Ectodermal cell (in vitro differentiated cells): Measurements from ENCODE around the gene ITIH1.

Source experiments
- H3K27ac ChIP-seq: 2 replicates; pipeline ENCODE4 v1.7.0; 2013; ENCODE audit warnings: mild to moderate bottlenecking, low read depth, low read length; ENCODE audit not compliant: insufficient read depth, poor library complexity, severe bottlenecking
- H3K27me3 ChIP-seq: 2 replicates; pipeline ENCODE4 v1.7.0; 2013; ENCODE audit warnings: mild to moderate bottlenecking, low read length; ENCODE audit not compliant: insufficient read depth, control insufficient read depth, poor library complexity, severe bottlenecking
- H3K36me3 ChIP-seq: one replicate; pipeline ENCODE4 v1.7.0; 2013; ENCODE audit warnings: low read length; ENCODE audit not compliant: control insufficient read depth, insufficient read depth
- H3K4me1 ChIP-seq: one replicate; pipeline ENCODE4 v1.7.0; 2013; ENCODE audit warnings: low read length; ENCODE audit not compliant: control insufficient read depth, insufficient read depth
- H3K4me3 ChIP-seq: 2 replicates; pipeline ENCODE4 v1.7.0; 2013; ENCODE audit warnings: low read depth, low read length, control low read depth; ENCODE audit not compliant: insufficient read depth
- H3K9me3 ChIP-seq: 2 replicates; pipeline ENCODE4 v1.7.0; 2013; ENCODE audit warnings: mild to moderate bottlenecking, low read length, moderate library complexity; ENCODE audit not compliant: control insufficient read depth
- WGBS, 2 experiments: methylation state at CpG; one replicate each; pipeline ENCODE4 v1.1.7; 2013; ENCODE audit warnings: missing lambda C conversion rate in 2 of 2; 5-methylcytosine and 5-hydroxymethylcytosine counted together

The ITIH1 gene

DNA sequence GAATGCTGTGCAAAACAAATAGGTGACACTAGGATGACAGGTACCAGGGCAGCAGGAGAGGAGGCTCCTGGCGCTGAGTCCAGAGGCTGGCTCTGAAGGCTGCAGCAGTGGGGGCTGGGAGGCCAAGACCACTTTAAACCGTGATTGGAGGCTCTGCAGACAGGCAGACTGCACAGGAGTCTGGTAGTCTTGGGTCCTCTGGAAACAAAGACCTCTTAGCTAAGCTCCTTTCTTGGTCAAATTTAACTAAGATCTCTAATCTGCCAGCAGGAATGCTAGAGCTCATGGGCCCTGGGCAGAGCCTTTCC, 61.8 kb downstream of the ITIH1 start:
- H3K4me1 ChIP-seq: peaks cover 42% of the 10 kb centered on the region
- no peak overlapping the region for H3K4me3 ChIP-seq
- no peaks in the 10 kb centered on the region for H3K36me3 ChIP-seq
- WGBS, 2 experiments: 85 to 90% methylated on average over 2 of the region's 2 CpGs
- no peaks in the 10 kb centered on the region for H3K27me3 ChIP-seq
- H3K9me3 ChIP-seq: no peaks in the 10 kb centered on the region
- H3K27ac ChIP-seq: no peak overlapping the region

DNA sequence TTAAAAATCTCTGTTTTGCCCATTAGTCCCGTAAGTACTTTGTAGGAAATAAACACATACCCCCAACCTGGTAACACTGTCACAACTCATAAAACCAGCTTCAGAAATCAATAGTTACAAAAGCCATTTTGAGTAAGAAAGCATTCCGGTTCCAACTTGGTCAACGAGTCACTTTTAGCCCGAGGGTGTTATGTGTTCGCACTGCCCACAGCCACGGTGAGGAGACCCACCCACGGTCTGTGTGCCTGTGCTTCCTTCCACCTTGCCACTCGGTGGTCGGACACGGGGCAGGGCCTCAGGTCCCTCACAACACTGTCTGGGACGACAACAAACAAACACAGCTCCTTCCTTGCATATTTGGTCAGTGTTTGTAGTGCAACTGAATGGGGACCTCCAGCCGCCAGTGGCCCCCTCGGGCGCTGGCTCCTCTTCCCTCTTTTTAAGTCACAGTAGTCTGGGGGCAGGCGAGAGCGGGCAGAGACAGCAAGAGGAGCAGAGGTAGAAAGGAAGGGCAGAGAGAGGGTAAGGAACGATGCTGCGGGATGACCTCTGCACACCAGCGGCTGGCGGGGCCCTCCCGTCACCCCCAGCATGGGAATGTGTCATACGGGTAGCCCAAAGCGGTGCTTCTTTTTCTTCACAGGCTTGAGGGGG, 62.6 kb downstream of the ITIH1 start:
- Histone ChIP-seq H3K9me3 (no peaks in the 10 kb centered on the region), H3K4me3 (no peak overlapping the region), H3K27ac (no peak overlapping the region), H3K4me1 (peaks cover 34% of the 10 kb centered on the region), H3K36me3 (no peaks in the 10 kb centered on the region), H3K27me3 (no peaks in the 10 kb centered on the region)
- 92 to 94% methylated on average over 23 of the region's 23 CpGs for WGBS, 2 experiments

DNA sequence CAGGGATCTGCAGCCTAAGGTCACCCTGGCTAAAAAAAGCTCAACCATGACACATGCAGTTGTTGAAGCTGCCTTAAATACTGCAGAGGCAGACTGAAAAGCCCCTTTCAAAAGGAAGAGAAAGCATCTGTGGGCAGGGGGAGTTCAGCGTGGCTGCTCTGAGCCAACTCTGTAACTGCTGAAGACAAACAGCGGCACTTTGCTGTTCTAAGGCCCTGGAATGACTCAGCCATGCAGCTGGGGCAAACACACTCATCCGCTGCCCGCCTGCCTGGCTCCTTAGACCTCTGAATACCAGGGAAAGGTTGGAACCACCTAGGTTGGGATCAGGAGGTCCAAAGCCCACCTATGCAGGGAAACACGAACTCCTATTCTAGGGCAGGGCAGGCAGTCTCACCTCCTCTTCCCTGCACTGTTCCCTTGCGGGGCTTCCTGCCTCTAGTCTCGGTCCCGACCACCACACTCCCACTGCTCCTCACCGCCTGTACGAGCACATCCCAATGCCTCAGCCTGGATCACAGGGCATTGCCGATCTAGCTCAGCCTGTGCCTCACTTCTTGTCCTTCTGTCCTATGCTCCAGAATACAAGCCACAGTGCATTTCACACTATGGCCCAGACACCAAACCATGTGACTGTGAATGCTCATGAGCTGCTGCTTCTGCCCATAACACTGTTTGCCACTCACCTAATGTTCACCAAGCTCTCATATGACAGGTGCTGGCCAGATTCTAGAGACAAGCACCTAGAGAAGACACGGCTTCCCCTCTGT, 64.0 kb downstream of the ITIH1 start:
- no peak overlapping the region for H3K27ac ChIP-seq
- WGBS, 2 experiments: 90 to 93% methylated on average over 12 of the region's 12 CpGs
- H3K36me3 ChIP-seq: no peaks in the 10 kb centered on the region
- H3K4me3 ChIP-seq: no peak overlapping the region
- H3K4me1 ChIP-seq: peaks cover 20% of the 10 kb centered on the region
- no peaks in the 10 kb centered on the region for H3K27me3 ChIP-seq
- H3K9me3 ChIP-seq: no peaks in the 10 kb centered on the region
